DOHH2 (cell line): ENCODE measurements around the gene RELN.

Experiments
- H3F3A ChIP-seq: fragments of 200-600 bp; sonication (generic), shearing (Covaris generic); 2 replicates; pipeline ENCODE4 v1.6.0; 2016; ENCODE audit warnings: antibody characterized with exemption, mild to moderate bottlenecking; ENCODE audit not compliant: control insufficient read depth, insufficient read depth
- H3K27ac ChIP-seq: fragments of 200-600 bp; sonication (generic); 2 replicates; pipeline ENCODE4 v1.5.1; 2014; ENCODE audit warnings: low read depth, mild to moderate bottlenecking, low read length, moderate library complexity
- H3K27me3 ChIP-seq: fragments of 200-600 bp; sonication (generic); 2 replicates; pipeline ENCODE4 v1.6.1; 2014; ENCODE audit warnings: mild to moderate bottlenecking, low read length, mixed read lengths; ENCODE audit not compliant: control insufficient read depth
- H3K36me3 ChIP-seq: fragments of 200-600 bp; sonication (generic); 2 replicates; pipeline ENCODE4 v1.6.1; 2014; ENCODE audit warnings: mild to moderate bottlenecking, low read length, moderate library complexity, mixed read lengths; ENCODE audit not compliant: control insufficient read depth
- H3K4me1 ChIP-seq: fragments of 200-600 bp; sonication (generic); 2 replicates; pipeline ENCODE4 v1.6.1; 2014; ENCODE audit warnings: mild to moderate bottlenecking, low read length, mixed read lengths; ENCODE audit not compliant: control insufficient read depth
- H3K4me2 ChIP-seq: fragments of 200-600 bp; sonication (generic); 2 replicates; pipeline ENCODE4 v1.6.0; 2014; ENCODE audit warnings: mild to moderate bottlenecking, low read length, moderate library complexity
- H3K4me3 ChIP-seq: fragments of 200-600 bp; sonication (generic); 2 replicates; pipeline ENCODE4 v1.5.1; 2014; ENCODE audit warnings: mild to moderate bottlenecking, low read length, mixed read lengths
- H3K79me2 ChIP-seq: fragments of 200-600 bp; sonication (generic); 2 replicates; pipeline ENCODE4 v1.6.1; 2014; ENCODE audit warnings: mild to moderate bottlenecking, low read length, mixed read lengths; ENCODE audit not compliant: control insufficient read depth
- H3K9me2 ChIP-seq: fragments of 200-600 bp; sonication (generic); replicated peaks from 2 replicates; pipeline ENCODE4 v1.6.1; 2014; ENCODE audit warnings: mild to moderate bottlenecking, low read length, mixed read lengths; ENCODE audit not compliant: control insufficient read depth
- H3K9me3 ChIP-seq: fragments of 200-600 bp; sonication (generic); 2 replicates; pipeline ENCODE4 v1.6.1; 2014; ENCODE audit warnings: antibody characterized with exemption, low read length, mixed read lengths; ENCODE audit not compliant: control insufficient read depth, insufficient read depth
- H4K20me1 ChIP-seq: fragments of 200-600 bp; sonication (generic); 2 replicates; pipeline ENCODE4 v1.6.0; 2014; ENCODE audit warnings: low read depth, mild to moderate bottlenecking, antibody characterized with exemption, low read length, moderate library complexity; ENCODE audit not compliant: control insufficient read depth, insufficient read depth
- CTCF ChIP-seq: fragments of 200-600 bp; sonication (generic); IDR thresholded peaks from one replicate; pipeline ENCODE4 v1.5.1; 2014; ENCODE audit warnings: antibody characterized with exemption, mild to moderate bottlenecking, low read depth, low read length; ENCODE audit not compliant: poor library complexity, severe bottlenecking
- EZH2phosphoT487 ChIP-seq: fragments of 200-600 bp; sonication (generic); IDR thresholded peaks from 2 replicates; pipeline ENCODE4 v1.6.1; 2017; ENCODE audit warnings: borderline replicate concordance, mild to moderate bottlenecking, antibody characterized with exemption, low read length, moderate library complexity, mixed read lengths

Gene RELN

GRCh38 chr7:103859709-103860108 lies 129.7 kb downstream of the RELN start:
- Histone ChIP-seq H3F3A (no peaks in the 10 kb centered on the region), H3K36me3 (no peaks in the 10 kb centered on the region), H3K4me1 (no peaks in the 10 kb centered on the region), H3K9me3 (no peaks in the 10 kb centered on the region), H3K27ac (no peak overlapping the region), H3K4me2 (no peak overlapping the region), H4K20me1 (no peaks in the 10 kb centered on the region), H3K27me3 (no peaks in the 10 kb centered on the region), H3K79me2 (no peaks in the 10 kb centered on the region), H3K4me3 (no peak overlapping the region), H3K9me2 (no peaks in the 10 kb centered on the region)
- TF ChIP-seq CTCF (no peak), EZH2phosphoT487 (no peak)

GRCh38 chr7:103857435-103857834 lies 132.0 kb downstream of the RELN start:
- Histone ChIP-seq H3K9me3 (no peaks in the 10 kb centered on the region), H3K9me2 (no peaks in the 10 kb centered on the region), H4K20me1 (no peaks in the 10 kb centered on the region), H3K36me3 (no peaks in the 10 kb centered on the region), H3K79me2 (no peaks in the 10 kb centered on the region), H3K4me1 (no peaks in the 10 kb centered on the region), H3K27ac (no peak overlapping the region), H3F3A (no peaks in the 10 kb centered on the region), H3K4me2 (no peak overlapping the region), H3K4me3 (no peak overlapping the region), H3K27me3 (no peaks in the 10 kb centered on the region)
- no peak for TF ChIP-seq CTCF
- TF ChIP-seq EZH2phosphoT487 = no peak

GRCh38 chr7:103856929-103857328 lies 132.5 kb downstream of the RELN start:
- no peak overlapping the region for H3K4me2 ChIP-seq
- no peaks in the 10 kb centered on the region for H3K79me2 ChIP-seq

More at GRCh38 chr7:103856929-103857328, 132.5 kb downstream of the RELN start:
- H3K27ac ChIP-seq = no peak overlapping the region
- no peaks in the 10 kb centered on the region for H3K27me3 ChIP-seq
- no peaks in the 10 kb centered on the region for H3K9me3 ChIP-seq
- H3F3A ChIP-seq = no peaks in the 10 kb centered on the region
- H3K9me2 ChIP-seq = no peaks in the 10 kb centered on the region
- H4K20me1 ChIP-seq = no peaks in the 10 kb centered on the region
- no peaks in the 10 kb centered on the region for H3K36me3 ChIP-seq
- H3K4me3 ChIP-seq = no peak overlapping the region
- H3K4me1 ChIP-seq = no peaks in the 10 kb centered on the region
- TF ChIP-seq EZH2phosphoT487 = no peak
- TF ChIP-seq CTCF = no peak
